ENCODE results near the gene FAM237B. TPM values are rescaled to one million over a fixed set of nuclear protein-coding genes. Genes with fewer than 3 reads are reported as not detected.

FAM237B gene
- total and polyA plus RNA-seq, 2 donors: not detected

- 71% methylated on average over 2 of the region's 2 CpGs for WGBS
- Histone ChIP-seq H3K4me3 (ENCODE audit: low read depth, low read length) (no peak overlapping the region), H3K27ac (ENCODE audit: low read depth) (no peak overlapping the region), H3K4me1 (ENCODE audit: insufficient read depth) (no peaks in the 10 kb centered on the region), H3K36me3 (ENCODE audit: insufficient read depth) (no peaks in the 10 kb centered on the region)
- no peak for DNase-seq (ENCODE audit: extremely low spot score)
Observed at GRCh38 chr7:90271753-90272152, 49.4 kb downstream of the FAM237B start.

- Histone ChIP-seq H3K4me1 (ENCODE audit: insufficient read depth) (no peaks in the 10 kb centered on the region), H3K4me3 (ENCODE audit: low read depth, low read length) (no peak overlapping the region), H3K27ac (ENCODE audit: low read depth) (no peak overlapping the region), H3K36me3 (ENCODE audit: insufficient read depth) (no peaks in the 10 kb centered on the region)
- DNase-seq (ENCODE audit: extremely low spot score): no peak
- 96% methylated on average over 2 of the region's 2 CpGs for WGBS
Observed at GRCh38 chr7:90270431-90271178, 50.5 kb downstream of the FAM237B start.

DNA sequence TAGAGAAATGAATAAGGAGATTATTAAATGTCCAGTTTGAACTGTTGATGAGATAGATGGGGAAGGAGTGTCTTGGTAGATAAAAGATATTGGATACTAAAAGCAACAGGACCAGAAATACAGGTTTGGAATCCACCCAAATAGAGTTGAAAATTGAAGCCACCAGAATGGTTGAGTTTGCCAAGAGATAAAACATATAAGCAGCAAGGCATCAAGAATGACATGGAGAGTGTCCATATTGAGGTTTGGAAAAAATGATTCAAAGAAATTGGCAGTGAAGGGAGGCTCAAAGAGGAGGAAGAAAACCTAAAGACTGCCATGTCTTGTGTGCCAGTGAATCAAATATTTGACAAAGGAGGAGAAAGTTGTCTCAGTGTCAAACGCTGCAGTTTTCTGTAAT, 51.9 kb downstream of the FAM237B start:
- no peaks in the 10 kb centered on the region for H3K4me1 ChIP-seq (ENCODE audit: insufficient read depth)
- no peak overlapping the region for H3K4me3 ChIP-seq (ENCODE audit: low read depth, low read length)
- no peak overlapping the region for H3K27ac ChIP-seq (ENCODE audit: low read depth)
- H3K36me3 ChIP-seq (ENCODE audit: insufficient read depth): no peaks in the 10 kb centered on the region
- 52% methylated on average over 1 of the region's 1 CpG for WGBS
- no peak for DNase-seq (ENCODE audit: extremely low spot score)

- Histone ChIP-seq H3K4me1 (ENCODE audit: insufficient read depth) (no peaks in the 10 kb centered on the region), H3K4me3 (ENCODE audit: low read depth, low read length) (no peak overlapping the region), H3K27ac (ENCODE audit: low read depth) (peak overlapping the region; percentile 10), H3K36me3 (ENCODE audit: insufficient read depth) (no peaks in the 10 kb centered on the region)
- WGBS: 78% methylated on average over 5 of the region's 5 CpGs
- DNase-seq (ENCODE audit: extremely low spot score): no peak
Observed at GRCh38 chr7:90267263-90267858, 53.7 kb downstream of the FAM237B start.

- no peak for DNase-seq (ENCODE audit: extremely low spot score)
- H3K4me1 ChIP-seq (ENCODE audit: insufficient read depth): no peaks in the 10 kb centered on the region
- WGBS: 48% methylated on average over 3 of the region's 3 CpGs
- H3K4me3 ChIP-seq (ENCODE audit: low read depth, low read length): no peak overlapping the region
- H3K27ac ChIP-seq (ENCODE audit: low read depth): no peak overlapping the region
- H3K36me3 ChIP-seq (ENCODE audit: insufficient read depth): no peaks in the 10 kb centered on the region
Observed at GRCh38 chr7:90266808-90267207, 54.3 kb downstream of the FAM237B start.

Other genes with a start within 250 kb of the FAM237B start
- gene STEAP1, start 166.8 kb downstream of the FAM237B start, total RNA-seq: 5.8 TPM
- gene STEAP1, start 166.8 kb downstream of the FAM237B start, polyA plus RNA-seq: 8.1 TPM
- gene STEAP2, start 109.6 kb downstream of the FAM237B start, total RNA-seq: 31.4 TPM
- 8.7 TPM for gene STEAP2, start 109.6 kb downstream of the FAM237B start, polyA plus RNA-seq
- gene CFAP69, start 76.1 kb downstream of the FAM237B start, total RNA-seq: 19.1 TPM
- 2.4 TPM for gene CFAP69, start 76.1 kb downstream of the FAM237B start, polyA plus RNA-seq
- 32.9 TPM for gene GTPBP10, start 25.4 kb upstream of the FAM237B start, total RNA-seq
- 8.2 TPM for gene GTPBP10, start 25.4 kb upstream of the FAM237B start, polyA plus RNA-seq
- 39.8 TPM for gene CLDN12, start 82.2 kb upstream of the FAM237B start, total RNA-seq
- 20.2 TPM for gene CLDN12, start 82.2 kb upstream of the FAM237B start, polyA plus RNA-seq
- gene PTTG1IP2, start 148.3 kb upstream of the FAM237B start, total RNA-seq: not detected
- not detected for gene PTTG1IP2, start 148.3 kb upstream of the FAM237B start, polyA plus RNA-seq